GM20000 (cell line): ENCODE results near the gene RAP1GAP.

Experiments used
- DNase-seq: peaks from one replicate; pipeline ENCODE4 v3.0.0; 2012; ENCODE audit warnings: low spot score
- TF ChIP-seq, protein P1 (sequence below): IDR thresholded peaks from 2 replicates; pipeline ENCODE4 v1.5.1; 2012; ENCODE audit warnings: mild to moderate bottlenecking, control low read depth; ENCODE audit errors: extremely low read depth, missing control alignments

Gene RAP1GAP

DNA sequence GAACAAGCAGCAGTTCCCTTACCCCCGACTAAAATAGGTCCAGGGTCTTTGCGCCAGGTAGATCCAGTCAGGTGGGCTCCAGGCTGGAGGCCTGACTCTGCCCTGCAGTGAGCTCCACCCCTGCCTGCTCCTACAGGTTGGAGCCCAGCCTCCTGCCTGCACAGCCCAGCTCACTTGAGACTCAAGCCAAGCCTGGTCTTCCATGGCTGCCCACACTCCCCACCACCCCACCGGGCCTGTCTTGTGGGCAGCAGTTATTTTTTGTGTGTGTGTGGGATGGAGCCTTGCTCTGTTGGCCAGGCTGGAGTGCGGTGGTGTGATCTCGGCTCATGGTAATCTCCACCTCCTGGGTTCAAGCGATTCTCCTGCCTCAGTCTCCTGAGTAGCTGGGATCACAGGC lies 28.5 kb downstream of the RAP1GAP start:
- DNase-seq, result no peak

DNA sequence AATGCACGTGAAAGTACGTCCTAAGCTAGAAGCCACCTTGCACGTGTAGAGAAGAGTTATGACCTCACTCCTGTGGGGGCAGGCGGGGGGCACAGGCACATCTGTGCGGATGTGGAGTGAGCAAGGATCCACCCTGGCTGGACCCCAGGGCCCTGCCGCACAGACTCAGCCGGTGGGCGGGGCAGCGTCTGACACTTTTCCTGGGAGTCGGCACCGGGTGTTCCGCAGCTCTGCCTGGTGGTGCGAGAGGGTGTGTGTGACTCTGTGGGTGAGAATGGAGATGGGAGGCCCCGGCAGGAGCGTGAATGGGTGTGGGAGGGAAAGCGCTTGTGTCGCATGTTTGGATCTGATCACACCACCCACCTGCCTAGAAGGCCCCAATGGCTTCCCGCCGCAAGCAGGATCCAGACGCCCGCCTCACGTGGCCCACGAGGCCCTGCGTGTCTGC lies 29.5 kb downstream of the RAP1GAP start:
- TF ChIP-seq, protein P1, sequence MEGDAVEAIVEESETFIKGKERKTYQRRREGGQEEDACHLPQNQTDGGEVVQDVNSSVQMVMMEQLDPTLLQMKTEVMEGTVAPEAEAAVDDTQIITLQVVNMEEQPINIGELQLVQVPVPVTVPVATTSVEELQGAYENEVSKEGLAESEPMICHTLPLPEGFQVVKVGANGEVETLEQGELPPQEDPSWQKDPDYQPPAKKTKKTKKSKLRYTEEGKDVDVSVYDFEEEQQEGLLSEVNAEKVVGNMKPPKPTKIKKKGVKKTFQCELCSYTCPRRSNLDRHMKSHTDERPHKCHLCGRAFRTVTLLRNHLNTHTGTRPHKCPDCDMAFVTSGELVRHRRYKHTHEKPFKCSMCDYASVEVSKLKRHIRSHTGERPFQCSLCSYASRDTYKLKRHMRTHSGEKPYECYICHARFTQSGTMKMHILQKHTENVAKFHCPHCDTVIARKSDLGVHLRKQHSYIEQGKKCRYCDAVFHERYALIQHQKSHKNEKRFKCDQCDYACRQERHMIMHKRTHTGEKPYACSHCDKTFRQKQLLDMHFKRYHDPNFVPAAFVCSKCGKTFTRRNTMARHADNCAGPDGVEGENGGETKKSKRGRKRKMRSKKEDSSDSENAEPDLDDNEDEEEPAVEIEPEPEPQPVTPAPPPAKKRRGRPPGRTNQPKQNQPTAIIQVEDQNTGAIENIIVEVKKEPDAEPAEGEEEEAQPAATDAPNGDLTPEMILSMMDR, result no peak
- DNase-seq, result no peak

More for the DNA sequence above, 28.5 kb downstream of the RAP1GAP start:
- TF ChIP-seq, protein P1, result no peak

DNA sequence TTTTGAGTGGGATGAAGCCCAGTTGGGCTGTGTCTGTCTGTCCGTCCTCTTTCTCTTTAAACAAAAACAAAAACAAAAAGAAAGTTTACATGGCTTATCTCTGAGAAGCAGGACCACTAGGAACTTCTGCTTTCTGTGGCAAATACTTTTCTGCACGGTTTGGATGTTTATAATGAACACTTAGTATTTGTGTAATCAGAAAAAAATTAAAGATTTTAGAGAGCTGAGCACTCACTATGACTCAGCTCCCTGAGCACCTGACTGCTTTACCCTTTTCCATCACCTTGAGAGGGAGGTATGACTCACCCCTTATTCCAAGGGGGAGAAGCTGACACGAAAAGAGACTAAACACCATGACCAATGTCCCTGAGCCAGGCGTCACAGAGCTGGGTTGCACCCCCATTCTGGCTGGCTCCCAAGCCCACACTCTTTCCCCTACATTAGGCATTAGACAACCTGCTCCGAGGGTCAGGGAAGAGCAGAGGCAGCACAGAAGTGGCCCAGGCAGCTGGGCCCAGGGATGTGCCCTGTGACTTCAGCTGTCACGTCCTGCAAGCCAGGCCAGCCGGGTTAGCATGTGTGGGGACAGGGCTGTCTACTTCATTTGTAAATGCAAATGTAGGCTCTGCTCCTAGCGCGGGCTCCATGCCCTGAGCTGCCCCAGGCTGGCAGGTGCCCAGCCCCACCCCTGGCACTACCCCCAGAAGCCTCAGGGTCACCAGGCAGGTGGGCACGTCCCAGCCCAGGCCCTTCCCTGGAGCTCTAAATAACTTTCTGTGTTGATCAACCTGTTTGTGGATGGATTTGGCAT lies 30.4 kb downstream of the RAP1GAP start:
- DNase-seq, result no peak
- TF ChIP-seq, protein P1, result no peak

DNA sequence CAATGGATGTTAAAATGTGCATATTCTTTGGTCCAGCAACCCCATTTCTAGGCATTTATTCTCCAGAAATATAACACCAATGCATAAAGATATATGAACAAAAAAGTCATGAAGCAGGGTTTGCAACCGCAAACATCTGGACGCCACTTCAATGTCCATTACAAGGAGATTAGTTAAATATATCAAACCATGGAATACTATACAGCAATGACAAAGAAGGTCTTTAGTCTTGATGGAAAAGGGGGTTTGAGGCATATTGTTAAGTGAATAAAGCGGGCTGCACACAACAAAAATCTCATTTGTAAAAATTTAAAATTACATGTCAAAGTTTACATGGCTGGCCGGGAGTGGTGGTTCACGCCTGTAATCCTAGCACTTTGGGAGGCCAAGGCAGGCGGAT lies 31.6 kb downstream of the RAP1GAP start:
- TF ChIP-seq, protein P1, result no peak
- no peak for DNase-seq

DNA sequence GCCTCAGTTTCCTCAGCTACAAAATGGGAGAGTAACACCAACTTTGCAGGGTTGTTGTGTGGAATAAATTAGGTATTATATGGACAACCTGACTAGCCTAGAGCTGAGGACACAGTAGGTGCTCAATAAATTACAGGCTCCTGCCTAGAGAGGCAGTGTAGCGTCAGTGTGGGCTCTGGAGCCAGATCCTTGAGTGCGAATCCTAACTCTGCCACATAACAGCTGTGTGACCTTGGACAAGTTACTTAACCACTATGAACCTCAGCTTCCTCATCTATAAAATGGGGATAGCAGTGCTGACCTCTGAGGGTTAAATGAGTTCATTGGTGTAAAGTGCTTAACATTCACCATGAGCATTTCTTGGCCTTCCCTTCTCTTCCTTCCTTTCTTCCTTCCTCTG lies 33.1 kb downstream of the RAP1GAP start:
- TF ChIP-seq, protein P1, result no peak
- no peak for DNase-seq

DNA sequence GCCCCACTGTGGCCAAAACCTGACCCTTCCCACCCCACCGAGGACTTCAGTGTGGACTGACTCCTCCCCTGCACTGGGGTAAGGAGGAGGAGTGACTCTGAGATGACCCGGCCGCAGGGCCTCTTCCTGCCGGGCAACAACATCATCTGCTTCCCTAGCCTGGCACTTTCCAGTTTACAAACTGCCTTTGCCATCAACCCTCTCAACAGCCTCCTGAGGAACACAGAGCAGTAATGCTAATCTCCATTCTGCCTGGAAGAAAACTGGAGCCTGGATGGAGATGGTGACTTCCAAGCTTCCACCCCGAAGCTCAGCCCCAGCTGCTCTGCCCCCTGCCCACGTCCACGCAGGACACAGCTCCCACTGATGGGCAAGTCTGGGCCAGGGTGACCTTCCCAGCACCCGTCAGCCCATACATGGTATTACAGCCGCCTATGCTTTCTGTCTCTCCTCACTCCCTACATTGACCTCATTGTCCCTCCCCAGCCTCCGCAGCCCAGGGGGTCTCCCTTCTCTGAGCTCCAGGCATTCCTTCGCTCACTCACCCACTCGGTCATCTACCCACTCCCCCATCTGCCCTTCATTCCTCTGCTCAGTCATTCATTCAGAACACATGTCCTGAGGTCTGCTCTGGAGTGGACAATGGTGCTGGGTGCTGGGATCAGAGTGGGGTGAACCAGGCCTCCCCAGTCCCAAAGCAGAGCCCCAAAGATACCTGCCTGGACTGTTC lies 34.2 kb downstream of the RAP1GAP start:
- no peak for DNase-seq

More for the DNA sequence above, 34.2 kb downstream of the RAP1GAP start:
- TF ChIP-seq, protein P1, result no peak
